GM23338 (cell line): ENCODE data around the gene CPE. TPM values are rescaled to one million over a fixed set of nuclear protein-coding genes. Genes with fewer than 3 reads are reported as not detected.
A peak's percentile ranks its signal among the peaks of the same experiment; 100 is the strongest.

Source experiments
- ATAC-seq: fragments of 200-7000 bp; cut with Tn5 transposase; 3 replicates; pipeline ENCODE4 v1.9.1; 2020
- DNase-seq: peaks from one replicate; pipeline ENCODE4 v3.0.0-alpha.2; 2015; ENCODE audit warnings: low spot score
- H2AFZ ChIP-seq: fragments of 200-600 bp; sonication (generic); 2 replicates; pipeline ENCODE4 v1.8.0; 2016; ENCODE audit warnings: antibody characterized with exemption, mild to moderate bottlenecking, moderate library complexity
- H3F3A ChIP-seq: fragments of 200-600 bp; sonication (generic); replicated peaks from 2 replicates; pipeline ENCODE4 v1.8.0; 2017; ENCODE audit warnings: antibody characterized with exemption, mixed run types, low read depth
- H3K27ac ChIP-seq: fragments of 200-600 bp; sonication (generic); 2 replicates; pipeline ENCODE4 v1.6.1; 2016; ENCODE audit warnings: low read depth
- H3K27me3 ChIP-seq: fragments of 200-600 bp; sonication (generic); 2 replicates; pipeline ENCODE4 v1.8.0; 2016; ENCODE audit warnings: mild to moderate bottlenecking, mixed run types, moderate library complexity; ENCODE audit not compliant: insufficient read depth
- H3K36me3 ChIP-seq: fragments of 200-600 bp; sonication (generic); 2 replicates; pipeline ENCODE4 v1.8.0; 2016; ENCODE audit warnings: mild to moderate bottlenecking; ENCODE audit not compliant: insufficient read depth
- H3K4me1 ChIP-seq: fragments of 200-600 bp; sonication (generic); 2 replicates; pipeline ENCODE4 v1.8.0; 2016; ENCODE audit warnings: mild to moderate bottlenecking, moderate library complexity; ENCODE audit not compliant: insufficient read depth
- H3K4me2 ChIP-seq: fragments of 200-600 bp; sonication (generic); 2 replicates; pipeline ENCODE4 v1.7.1; 2017; ENCODE audit warnings: mixed run types
- H3K4me3 ChIP-seq: fragments of 200-600 bp; sonication (generic); 2 replicates; pipeline ENCODE4 v1.6.1; 2016; ENCODE audit warnings: mixed run types
- H3K79me2 ChIP-seq: fragments of 200-600 bp; sonication (generic); replicated peaks from 2 replicates; pipeline ENCODE4 v1.8.0; 2017; ENCODE audit warnings: mild to moderate bottlenecking; ENCODE audit not compliant: insufficient read depth
- H3K9me2 ChIP-seq: fragments of 200-600 bp; sonication (generic); 2 replicates; pipeline ENCODE4 v1.8.0; 2017; ENCODE audit not compliant: insufficient read depth
- H4K20me1 ChIP-seq: fragments of 200-600 bp; sonication (generic); replicated peaks from 2 replicates; pipeline ENCODE4 v1.8.0; 2017; ENCODE audit warnings: mild to moderate bottlenecking; ENCODE audit not compliant: insufficient read depth
- H3K27ac Mint-ChIP-seq: 2 replicates; pipeline ENCODE4 v1.8.0; 2020; ENCODE audit warnings: inconsistent platforms, mild to moderate bottlenecking, moderate library complexity, mixed read lengths
- H3K27me3 Mint-ChIP-seq: 3 replicates; pipeline ENCODE4 v1.8.0; 2022; ENCODE audit warnings: low read depth, mild to moderate bottlenecking, moderate library complexity, mixed read lengths, inconsistent platforms; ENCODE audit not compliant: insufficient read depth, poor library complexity
- H3K36me3 Mint-ChIP-seq: 3 replicates; pipeline ENCODE4 v1.8.0; 2021; ENCODE audit warnings: low read depth, mild to moderate bottlenecking, inconsistent platforms, moderate library complexity, mixed read lengths
- H3K4me1 Mint-ChIP-seq: 3 replicates; pipeline ENCODE4 v1.8.0; 2020; ENCODE audit warnings: mild to moderate bottlenecking, inconsistent platforms, mixed read lengths
- H3K4me3 Mint-ChIP-seq: 3 replicates; pipeline ENCODE4 v1.8.0; 2021; ENCODE audit warnings: moderate library complexity, mild to moderate bottlenecking, inconsistent platforms, mixed read lengths
- H3K9me3 Mint-ChIP-seq: 3 replicates; pipeline ENCODE4 v1.8.0; 2020; ENCODE audit warnings: moderate library complexity, mild to moderate bottlenecking, inconsistent platforms, mixed read lengths
- EZH2phosphoT487 ChIP-seq: fragments of 200-600 bp; sonication (generic); IDR thresholded peaks from one replicate; pipeline ENCODE4 v1.8.1; 2018; ENCODE audit warnings: antibody characterized with exemption; ENCODE audit not compliant: unreplicated experiment
- ZNF114 ChIP-seq: fragments of 250-450 bp; sonication (Bioruptor Pico); IDR thresholded peaks from 2 replicates; pipeline ENCODE4 v1.5.0; 2020; ENCODE audit warnings: mild to moderate bottlenecking, moderate library complexity
- ZNF331 ChIP-seq: fragments of 250-450 bp; sonication (Bioruptor Pico); IDR thresholded peaks from 2 replicates; pipeline ENCODE4 v1.5.0; 2020; ENCODE audit warnings: low read depth, mild to moderate bottlenecking, moderate library complexity
- polyA plus RNA-seq: library from polyadenylated mRNA; unstranded; fragments of >200 nt; fragmentation: Nextera tagmentation; extraction: Ambion mirVana; gene quantifications from 2 replicates; pipeline ENCODE4 v1.2.1, GENCODE V29; 2016
- total RNA-seq: library from RNA; depleted of rRNA; stranded (reverse); fragments of >200 nt; shearing (Covaris generic); gene quantifications from 2 replicates; pipeline ENCODE4 v1.2.3, GENCODE V29; 2014
- TF ChIP-seq, protein P1 (sequence below): IDR thresholded peaks from 2 replicates; pipeline ENCODE4 v1.6.1; 2016; ENCODE audit warnings: antibody characterized with exemption
- TF ChIP-seq, protein P2 (sequence below): IDR thresholded peaks from one replicate; pipeline ENCODE4 v1.6.1; 2018; ENCODE audit warnings: antibody characterized with exemption; ENCODE audit not compliant: unreplicated experiment
- TF ChIP-seq, protein P3 (sequence below): fragments of 250-450 bp; sonication (Bioruptor Pico); IDR thresholded peaks from 2 replicates; pipeline ENCODE4 v1.5.0; 2020; ENCODE audit warnings: mild to moderate bottlenecking, moderate library complexity

CPE gene
- total and polyA plus RNA-seq, 2 experiments from 2014 or later: 10.3 to 16.5 TPM

DNA sequence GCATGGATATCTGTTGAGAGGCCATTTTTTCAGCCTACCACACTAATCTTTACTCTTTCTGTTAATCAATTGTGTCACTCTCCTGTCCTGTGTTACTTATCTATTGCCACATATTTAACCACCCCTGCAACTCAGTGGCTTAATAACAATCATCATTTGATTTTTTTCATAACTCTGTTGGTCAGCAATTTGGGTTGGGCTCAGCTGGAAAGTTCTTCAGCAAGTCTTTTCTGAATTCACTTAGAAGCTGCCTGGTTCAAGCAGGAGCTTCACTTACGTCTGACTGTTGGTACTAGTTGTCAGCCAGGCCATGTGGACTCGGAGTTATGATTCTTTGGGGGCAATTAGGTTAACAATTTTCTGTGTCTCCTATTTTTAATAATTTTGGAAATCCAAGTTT lies 50.1 kb downstream of the CPE start:
- H3K27me3 Mint-ChIP-seq: peaks cover 2% of the 10 kb centered on the region
- no peak overlapping the region for H3K4me2 ChIP-seq
- H3K27ac Mint-ChIP-seq: no peak overlapping the region
- H3K79me2 ChIP-seq: no peaks in the 10 kb centered on the region
- H2AFZ ChIP-seq: no peak overlapping the region
- H3K27ac ChIP-seq: no peak overlapping the region
- TF ChIP-seq, protein P1, sequence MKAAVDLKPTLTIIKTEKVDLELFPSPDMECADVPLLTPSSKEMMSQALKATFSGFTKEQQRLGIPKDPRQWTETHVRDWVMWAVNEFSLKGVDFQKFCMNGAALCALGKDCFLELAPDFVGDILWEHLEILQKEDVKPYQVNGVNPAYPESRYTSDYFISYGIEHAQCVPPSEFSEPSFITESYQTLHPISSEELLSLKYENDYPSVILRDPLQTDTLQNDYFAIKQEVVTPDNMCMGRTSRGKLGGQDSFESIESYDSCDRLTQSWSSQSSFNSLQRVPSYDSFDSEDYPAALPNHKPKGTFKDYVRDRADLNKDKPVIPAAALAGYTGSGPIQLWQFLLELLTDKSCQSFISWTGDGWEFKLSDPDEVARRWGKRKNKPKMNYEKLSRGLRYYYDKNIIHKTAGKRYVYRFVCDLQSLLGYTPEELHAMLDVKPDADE: no peak
- TF ChIP-seq ZNF114 (CRISPR knock-in tag) (no peak), ZNF331 (CRISPR knock-in tag) (peak; percentile 71), EZH2phosphoT487 (no peak)
- TF ChIP-seq, protein P2, sequence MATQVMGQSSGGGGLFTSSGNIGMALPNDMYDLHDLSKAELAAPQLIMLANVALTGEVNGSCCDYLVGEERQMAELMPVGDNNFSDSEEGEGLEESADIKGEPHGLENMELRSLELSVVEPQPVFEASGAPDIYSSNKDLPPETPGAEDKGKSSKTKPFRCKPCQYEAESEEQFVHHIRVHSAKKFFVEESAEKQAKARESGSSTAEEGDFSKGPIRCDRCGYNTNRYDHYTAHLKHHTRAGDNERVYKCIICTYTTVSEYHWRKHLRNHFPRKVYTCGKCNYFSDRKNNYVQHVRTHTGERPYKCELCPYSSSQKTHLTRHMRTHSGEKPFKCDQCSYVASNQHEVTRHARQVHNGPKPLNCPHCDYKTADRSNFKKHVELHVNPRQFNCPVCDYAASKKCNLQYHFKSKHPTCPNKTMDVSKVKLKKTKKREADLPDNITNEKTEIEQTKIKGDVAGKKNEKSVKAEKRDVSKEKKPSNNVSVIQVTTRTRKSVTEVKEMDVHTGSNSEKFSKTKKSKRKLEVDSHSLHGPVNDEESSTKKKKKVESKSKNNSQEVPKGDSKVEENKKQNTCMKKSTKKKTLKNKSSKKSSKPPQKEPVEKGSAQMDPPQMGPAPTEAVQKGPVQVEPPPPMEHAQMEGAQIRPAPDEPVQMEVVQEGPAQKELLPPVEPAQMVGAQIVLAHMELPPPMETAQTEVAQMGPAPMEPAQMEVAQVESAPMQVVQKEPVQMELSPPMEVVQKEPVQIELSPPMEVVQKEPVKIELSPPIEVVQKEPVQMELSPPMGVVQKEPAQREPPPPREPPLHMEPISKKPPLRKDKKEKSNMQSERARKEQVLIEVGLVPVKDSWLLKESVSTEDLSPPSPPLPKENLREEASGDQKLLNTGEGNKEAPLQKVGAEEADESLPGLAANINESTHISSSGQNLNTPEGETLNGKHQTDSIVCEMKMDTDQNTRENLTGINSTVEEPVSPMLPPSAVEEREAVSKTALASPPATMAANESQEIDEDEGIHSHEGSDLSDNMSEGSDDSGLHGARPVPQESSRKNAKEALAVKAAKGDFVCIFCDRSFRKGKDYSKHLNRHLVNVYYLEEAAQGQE: no peak
- TF ChIP-seq, protein P3, sequence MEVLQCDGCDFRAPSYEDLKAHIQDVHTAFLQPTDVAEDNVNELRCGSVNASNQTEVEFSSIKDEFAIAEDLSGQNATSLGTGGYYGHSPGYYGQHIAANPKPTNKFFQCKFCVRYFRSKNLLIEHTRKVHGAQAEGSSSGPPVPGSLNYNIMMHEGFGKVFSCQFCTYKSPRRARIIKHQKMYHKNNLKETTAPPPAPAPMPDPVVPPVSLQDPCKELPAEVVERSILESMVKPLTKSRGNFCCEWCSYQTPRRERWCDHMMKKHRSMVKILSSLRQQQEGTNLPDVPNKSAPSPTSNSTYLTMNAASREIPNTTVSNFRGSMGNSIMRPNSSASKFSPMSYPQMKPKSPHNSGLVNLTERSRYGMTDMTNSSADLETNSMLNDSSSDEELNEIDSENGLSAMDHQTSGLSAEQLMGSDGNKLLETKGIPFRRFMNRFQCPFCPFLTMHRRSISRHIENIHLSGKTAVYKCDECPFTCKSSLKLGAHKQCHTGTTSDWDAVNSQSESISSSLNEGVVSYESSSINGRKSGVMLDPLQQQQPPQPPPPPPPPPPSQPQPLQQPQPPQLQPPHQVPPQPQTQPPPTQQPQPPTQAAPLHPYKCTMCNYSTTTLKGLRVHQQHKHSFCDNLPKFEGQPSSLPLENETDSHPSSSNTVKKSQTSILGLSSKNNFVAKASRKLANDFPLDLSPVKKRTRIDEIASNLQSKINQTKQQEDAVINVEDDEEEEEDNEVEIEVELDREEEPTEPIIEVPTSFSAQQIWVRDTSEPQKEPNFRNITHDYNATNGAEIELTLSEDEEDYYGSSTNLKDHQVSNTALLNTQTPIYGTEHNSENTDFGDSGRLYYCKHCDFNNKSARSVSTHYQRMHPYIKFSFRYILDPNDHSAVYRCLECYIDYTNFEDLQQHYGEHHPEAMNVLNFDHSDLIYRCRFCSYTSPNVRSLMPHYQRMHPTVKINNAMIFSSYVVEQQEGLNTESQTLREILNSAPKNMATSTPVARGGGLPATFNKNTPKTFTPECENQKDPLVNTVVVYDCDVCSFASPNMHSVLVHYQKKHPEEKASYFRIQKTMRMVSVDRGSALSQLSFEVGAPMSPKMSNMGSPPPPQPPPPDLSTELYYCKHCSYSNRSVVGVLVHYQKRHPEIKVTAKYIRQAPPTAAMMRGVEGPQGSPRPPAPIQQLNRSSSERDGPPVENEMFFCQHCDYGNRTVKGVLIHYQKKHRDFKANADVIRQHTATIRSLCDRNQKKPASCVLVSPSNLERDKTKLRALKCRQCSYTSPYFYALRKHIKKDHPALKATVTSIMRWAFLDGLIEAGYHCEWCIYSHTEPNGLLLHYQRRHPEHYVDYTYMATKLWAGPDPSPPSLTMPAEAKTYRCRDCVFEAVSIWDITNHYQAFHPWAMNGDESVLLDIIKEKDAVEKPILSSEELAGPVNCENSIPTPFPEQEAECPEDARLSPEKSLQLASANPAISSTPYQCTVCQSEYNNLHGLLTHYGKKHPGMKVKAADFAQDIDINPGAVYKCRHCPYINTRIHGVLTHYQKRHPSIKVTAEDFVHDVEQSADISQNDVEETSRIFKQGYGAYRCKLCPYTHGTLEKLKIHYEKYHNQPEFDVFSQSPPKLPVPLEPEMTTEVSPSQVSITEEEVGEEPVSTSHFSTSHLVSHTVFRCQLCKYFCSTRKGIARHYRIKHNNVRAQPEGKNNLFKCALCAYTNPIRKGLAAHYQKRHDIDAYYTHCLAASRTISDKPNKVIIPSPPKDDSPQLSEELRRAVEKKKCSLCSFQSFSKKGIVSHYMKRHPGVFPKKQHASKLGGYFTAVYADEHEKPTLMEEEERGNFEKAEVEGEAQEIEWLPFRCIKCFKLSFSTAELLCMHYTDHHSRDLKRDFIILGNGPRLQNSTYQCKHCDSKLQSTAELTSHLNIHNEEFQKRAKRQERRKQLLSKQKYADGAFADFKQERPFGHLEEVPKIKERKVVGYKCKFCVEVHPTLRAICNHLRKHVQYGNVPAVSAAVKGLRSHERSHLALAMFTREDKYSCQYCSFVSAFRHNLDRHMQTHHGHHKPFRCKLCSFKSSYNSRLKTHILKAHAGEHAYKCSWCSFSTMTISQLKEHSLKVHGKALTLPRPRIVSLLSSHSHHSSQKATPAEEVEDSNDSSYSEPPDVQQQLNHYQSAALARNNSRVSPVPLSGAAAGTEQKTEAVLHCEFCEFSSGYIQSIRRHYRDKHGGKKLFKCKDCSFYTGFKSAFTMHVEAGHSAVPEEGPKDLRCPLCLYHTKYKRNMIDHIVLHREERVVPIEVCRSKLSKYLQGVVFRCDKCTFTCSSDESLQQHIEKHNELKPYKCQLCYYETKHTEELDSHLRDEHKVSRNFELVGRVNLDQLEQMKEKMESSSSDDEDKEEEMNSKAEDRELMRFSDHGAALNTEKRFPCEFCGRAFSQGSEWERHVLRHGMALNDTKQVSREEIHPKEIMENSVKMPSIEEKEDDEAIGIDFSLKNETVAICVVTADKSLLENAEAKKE: no peak
- DNase-seq: no peak
- H3F3A ChIP-seq: no peaks in the 10 kb centered on the region
- no peaks in the 10 kb centered on the region for H3K9me2 ChIP-seq
- no peak for ATAC-seq
- no peaks in the 10 kb centered on the region for H4K20me1 ChIP-seq
- H3K9me3 Mint-ChIP-seq: peaks cover 32% of the 10 kb centered on the region
- peaks cover 23% of the 10 kb centered on the region for H3K36me3 Mint-ChIP-seq
- H3K36me3 ChIP-seq: peaks cover 5% of the 10 kb centered on the region
- H3K27me3 ChIP-seq: no peaks in the 10 kb centered on the region
- peaks cover 3% of the 10 kb centered on the region; the same call in 2 of the 3 replicates for H3K4me1 Mint-ChIP-seq
- no peak overlapping the region for H3K4me3 ChIP-seq
- H3K4me3 Mint-ChIP-seq: no peak overlapping the region
- peaks cover 8% of the 10 kb centered on the region for H3K4me1 ChIP-seq
